Body of pancreas (tissue), 4 donors: ENCODE data around the gene PPP1R7. TPM values are rescaled to one million over a fixed set of nuclear protein-coding genes. Genes with fewer than 3 reads are reported as not detected.

Experiments used
- ATAC-seq: fragments of 150-250 bp; one replicate; pipeline ENCODE4 v1.9.1; 2016
- DNase-seq, 4 donors: peaks; one replicate each; pipeline ENCODE4 v3.0.0-alpha.2; 2019
- H3K27ac ChIP-seq, 4 donors: fragments of 200-600 bp; sonication (generic); 1 replicate in 3 of 4; 2 replicates in 1 of 4; pipeline versions ENCODE4 v1.5.1 to v1.6.1; 2016 to 2019; ENCODE audit warnings: mild to moderate bottlenecking in 1 of 4, mixed read lengths in 1 of 4, moderate library complexity in 1 of 4
- H3K27me3 ChIP-seq, 2 donors: fragments of 200-600 bp; sonication (generic); one replicate each; pipeline ENCODE4 v1.6.0; 2016; ENCODE audit warnings: mild to moderate bottlenecking in 1 of 2
- H3K36me3 ChIP-seq, 2 donors: fragments of 200-600 bp; sonication (generic); replicated peaks in 1 of 2; 2 replicates each; pipeline ENCODE4 v1.5.1; 2016; ENCODE audit warnings: low read depth in 2 of 2; ENCODE audit not compliant: insufficient read depth in 1 of 2
- H3K4me1 ChIP-seq: fragments of 200-600 bp; sonication (generic); one replicate; pipeline ENCODE4 v1.6.0; 2016
- H3K4me3 ChIP-seq, 2 donors: fragments of 200-600 bp; sonication (generic); 1 replicate in 1 of 2; 2 replicates in 1 of 2; pipeline ENCODE4 v1.5.1; 2016 to 2019
- H3K9me3 ChIP-seq, 3 donors: fragments of 200-600 bp; sonication (generic); 1 replicate in 2 of 3; 2 replicates in 1 of 3; pipeline ENCODE4 v1.5.1; 2016
- POLR2A ChIP-seq, 3 donors: fragments of 450-650 bp; IDR thresholded peaks; one replicate each; pipeline ENCODE4 v1.6.1; 2016; ENCODE audit warnings: antibody characterized with exemption in 3 of 3, mild to moderate bottlenecking in 2 of 3
- WGBS, 2 donors: methylation state at CpG; one replicate each; pipeline ENCODE4 v1.1.5; 2017; 5-methylcytosine and 5-hydroxymethylcytosine counted together
- intact Hi-C: fragments of 100-400 bp; cut with DNase I; formaldehyde crosslinking; loops from one replicate; pipeline ENCODE4 v1.15.1; 2023
- total RNA-seq, 2 donors: library from RNA; depleted of rRNA; stranded (reverse); fragments of >200 nt; gene quantifications; one replicate each; pipeline ENCODE4 v1.1.0, GENCODE V29; 2016
- TF ChIP-seq, protein P1 (sequence below), 7 experiments: fragments of 450-650 bp in 4 of 7; fragments of 200-600 bp in 3 of 7; sonication (generic) in 3 of 7; IDR thresholded peaks; one replicate each; pipeline ENCODE4 v1.5.1; 2016 to 2019; ENCODE audit warnings: antibody characterized with exemption in 7 of 7

Gene PPP1R7
- total RNA-seq, 2 donors from 2014 or later = 27.0 to 99.4 TPM

DNA sequence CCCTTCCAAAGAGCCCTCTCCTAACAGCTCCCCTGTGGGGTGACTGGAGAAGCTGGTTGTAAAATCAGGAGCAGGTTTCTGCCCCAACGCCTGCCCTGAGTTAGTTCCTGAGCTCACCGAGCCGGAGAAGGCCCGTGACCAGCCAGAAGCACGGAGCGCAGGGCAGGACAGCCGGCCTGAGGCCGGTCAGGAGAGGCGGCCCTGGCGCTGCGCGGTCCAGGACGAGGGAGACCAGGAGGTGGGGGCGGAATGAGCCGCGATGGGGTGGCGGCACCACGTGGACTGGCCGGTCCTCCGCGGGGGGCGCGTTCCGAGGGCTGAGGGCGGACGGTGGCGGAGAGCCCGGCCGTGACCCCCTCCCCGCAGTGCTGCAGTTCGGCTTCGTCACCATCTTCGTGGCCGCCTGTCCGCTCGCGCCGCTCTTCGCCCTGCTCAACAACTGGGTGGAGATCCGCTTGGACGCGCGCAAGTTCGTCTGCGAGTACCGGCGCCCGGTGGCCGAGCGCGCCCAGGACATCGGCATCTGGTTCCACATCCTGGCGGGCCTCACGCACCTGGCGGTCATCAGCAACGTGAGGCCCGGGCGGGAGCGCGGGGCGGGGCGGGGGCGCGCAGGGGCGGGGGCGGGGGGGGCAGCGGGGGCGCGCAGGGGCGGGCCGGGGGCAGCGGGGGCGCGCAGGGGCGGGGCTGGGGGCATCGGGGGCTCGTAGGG is 67.2 kb downstream of the PPP1R7 start:
- ATAC-seq (peak; percentile 74), DNase-seq (peak; percentile 71 to 81 (median 78))
- H3K4me3 ChIP-seq = peak overlapping the region in 1 of 2 donors; percentile 7
- intact Hi-C loops = no loop called here
- no peaks in the 10 kb centered on the region for H3K27me3 ChIP-seq
- H3K36me3 ChIP-seq = no peaks in the 10 kb centered on the region
- H3K4me1 ChIP-seq = peaks cover 17% of the 10 kb centered on the region
- 1% methylated on average over 58 of the region's 77 CpGs; no CpG with 5 or more reads in 1 of the 2 donors for WGBS, 2 donors
- TF ChIP-seq, protein P1, sequence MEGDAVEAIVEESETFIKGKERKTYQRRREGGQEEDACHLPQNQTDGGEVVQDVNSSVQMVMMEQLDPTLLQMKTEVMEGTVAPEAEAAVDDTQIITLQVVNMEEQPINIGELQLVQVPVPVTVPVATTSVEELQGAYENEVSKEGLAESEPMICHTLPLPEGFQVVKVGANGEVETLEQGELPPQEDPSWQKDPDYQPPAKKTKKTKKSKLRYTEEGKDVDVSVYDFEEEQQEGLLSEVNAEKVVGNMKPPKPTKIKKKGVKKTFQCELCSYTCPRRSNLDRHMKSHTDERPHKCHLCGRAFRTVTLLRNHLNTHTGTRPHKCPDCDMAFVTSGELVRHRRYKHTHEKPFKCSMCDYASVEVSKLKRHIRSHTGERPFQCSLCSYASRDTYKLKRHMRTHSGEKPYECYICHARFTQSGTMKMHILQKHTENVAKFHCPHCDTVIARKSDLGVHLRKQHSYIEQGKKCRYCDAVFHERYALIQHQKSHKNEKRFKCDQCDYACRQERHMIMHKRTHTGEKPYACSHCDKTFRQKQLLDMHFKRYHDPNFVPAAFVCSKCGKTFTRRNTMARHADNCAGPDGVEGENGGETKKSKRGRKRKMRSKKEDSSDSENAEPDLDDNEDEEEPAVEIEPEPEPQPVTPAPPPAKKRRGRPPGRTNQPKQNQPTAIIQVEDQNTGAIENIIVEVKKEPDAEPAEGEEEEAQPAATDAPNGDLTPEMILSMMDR (IDR thresholded peaks at IDR 0.05) = peak in 3 of 7 experiments; percentile 14 to 24 (median 23)
- peak in 2 of 3 donors; percentile 37 to 54 for TF ChIP-seq POLR2A (IDR thresholded peaks at IDR 0.05)
- H3K27ac ChIP-seq = peak overlapping the region; percentile 84 to 86 (median 84)
- H3K9me3 ChIP-seq = no peaks in the 10 kb centered on the region

DNA sequence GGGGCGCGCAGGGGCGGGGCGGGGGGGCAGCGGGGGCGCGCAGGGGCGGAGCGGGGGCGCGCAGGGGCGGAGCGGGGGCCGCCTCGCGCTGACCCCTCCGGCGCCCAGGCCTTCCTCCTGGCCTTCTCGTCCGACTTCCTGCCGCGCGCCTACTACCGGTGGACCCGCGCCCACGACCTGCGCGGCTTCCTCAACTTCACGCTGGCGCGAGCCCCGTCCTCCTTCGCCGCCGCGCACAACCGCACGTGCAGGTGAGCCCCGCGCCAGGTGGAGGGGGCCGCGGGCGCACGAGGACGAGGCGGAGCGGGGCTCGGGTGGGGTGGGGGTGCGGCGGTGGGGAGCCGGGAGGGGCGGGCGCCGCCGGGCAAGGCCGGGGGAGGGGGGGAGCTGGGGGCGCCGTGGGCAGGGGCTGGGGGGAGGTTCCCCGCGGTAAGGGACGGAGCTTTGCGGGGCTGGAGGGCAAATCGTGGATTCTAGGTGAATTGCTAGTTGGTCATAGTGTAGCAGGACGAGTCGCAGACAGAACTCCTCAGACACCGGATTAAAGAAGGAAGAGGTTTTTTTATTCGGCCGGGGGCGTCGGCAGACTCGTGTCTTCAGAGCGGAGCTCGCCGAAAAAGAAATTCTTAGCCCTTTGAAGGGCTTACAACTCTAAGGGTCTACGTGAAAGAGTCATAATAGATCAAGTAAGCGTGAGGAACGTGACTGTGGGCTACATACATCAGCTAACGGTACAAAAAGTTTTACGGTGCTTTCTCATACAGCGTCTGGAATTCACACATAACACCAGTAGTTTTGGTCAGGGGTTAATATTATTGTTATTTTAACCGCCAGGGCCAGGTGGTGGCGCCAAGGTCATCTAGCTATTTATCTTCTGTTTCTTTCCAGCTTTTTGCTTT is 68.1 kb downstream of the PPP1R7 start:
- WGBS, 2 donors = 1% methylated on average over 23 to 72 of the region's 83 CpGs
- H3K36me3 ChIP-seq = no peaks in the 10 kb centered on the region
- intact Hi-C loops = no loop called here
- ATAC-seq = peak; percentile 28
- TF ChIP-seq, protein P1 (IDR thresholded peaks at IDR 0.05) = peak in 4 of 7 experiments; percentile 13 to 39 (median 30)
- TF ChIP-seq POLR2A (IDR thresholded peaks at IDR 0.05) = no peak
- H3K9me3 ChIP-seq = no peaks in the 10 kb centered on the region
- H3K4me1 ChIP-seq = peaks cover 17% of the 10 kb centered on the region
- H3K27me3 ChIP-seq = no peaks in the 10 kb centered on the region
- H3K27ac ChIP-seq = peak overlapping the region in 3 of 4 donors; percentile 2 to 59 (median 44)
- DNase-seq = peak; percentile 54 to 64 (median 60)
- peak overlapping the region in 1 of 2 donors; percentile 8 for H3K4me3 ChIP-seq

DNA sequence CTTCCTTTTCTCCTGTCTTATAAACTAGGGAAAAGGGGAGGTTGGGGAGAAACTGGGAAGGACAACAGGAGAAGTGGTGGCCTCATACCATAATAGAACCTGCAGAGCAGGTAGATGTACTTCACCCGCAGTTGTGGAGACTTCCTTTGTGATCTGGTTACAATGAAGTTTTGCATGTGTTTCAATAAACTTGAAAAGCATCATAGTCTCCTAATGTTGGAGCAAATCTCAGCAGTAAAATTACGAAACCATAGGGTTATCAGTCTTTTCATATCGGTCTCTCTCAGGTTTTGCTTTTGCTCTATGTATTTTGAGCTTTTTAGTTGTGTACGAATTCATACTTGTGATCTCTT is 68.7 kb downstream of the PPP1R7 start:
- intact Hi-C loops = no loop called here
- peak overlapping the region in 1 of 4 donors; percentile 44 for H3K27ac ChIP-seq
- no peaks in the 10 kb centered on the region for H3K27me3 ChIP-seq
- no peaks in the 10 kb centered on the region for H3K9me3 ChIP-seq
- 13 to 20% methylated on average over 4 of the region's 4 CpGs for WGBS, 2 donors
- H3K36me3 ChIP-seq = no peaks in the 10 kb centered on the region
- ATAC-seq (no peak), DNase-seq (no peak)
- no peak overlapping the region for H3K4me3 ChIP-seq
- H3K4me1 ChIP-seq = peaks cover 21% of the 10 kb centered on the region
- TF ChIP-seq, protein P1 (IDR thresholded peaks at IDR 0.05) = no peak
- TF ChIP-seq POLR2A (IDR thresholded peaks at IDR 0.05) = no peak

DNA sequence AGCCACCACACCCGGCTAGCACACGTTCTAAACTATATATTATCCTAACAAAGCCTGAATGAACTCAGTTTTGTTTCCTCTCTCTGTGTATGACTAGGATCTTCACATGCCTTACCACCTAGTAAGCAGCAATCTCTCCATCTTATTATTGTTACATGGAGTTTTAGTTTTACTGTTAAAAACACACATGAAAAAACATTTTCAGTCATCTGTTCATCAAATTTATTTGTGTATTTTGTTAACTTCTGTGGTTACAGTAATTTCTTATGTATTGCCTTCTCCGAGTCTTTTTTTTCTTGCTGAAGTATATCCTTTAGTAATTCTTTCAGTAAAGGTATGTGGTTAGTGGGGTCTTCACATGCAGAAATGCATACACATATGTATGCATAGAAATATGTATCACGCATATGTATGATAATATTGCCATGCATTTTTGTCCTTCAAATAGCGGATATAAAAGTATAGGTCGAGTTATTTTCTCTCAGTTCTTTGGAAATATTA is 69.6 kb downstream of the PPP1R7 start:
- TF ChIP-seq POLR2A (IDR thresholded peaks at IDR 0.05) = no peak
- TF ChIP-seq, protein P1 (IDR thresholded peaks at IDR 0.05) = no peak
- H3K36me3 ChIP-seq = no peaks in the 10 kb centered on the region
- no peaks in the 10 kb centered on the region for H3K9me3 ChIP-seq
- DNase-seq = no peak
- ATAC-seq = no peak
- intact Hi-C loops = no loop called here
- no peak overlapping the region for H3K27ac ChIP-seq
- H3K27me3 ChIP-seq = no peaks in the 10 kb centered on the region
- peaks cover 30% of the 10 kb centered on the region for H3K4me1 ChIP-seq
- WGBS, 2 donors = 92 to 93% methylated on average over 6 of the region's 6 CpGs
- H3K4me3 ChIP-seq = no peak overlapping the region
